ENCODE measurements around the gene ALPK1.

Gene ALPK1

GRCh38 chr4:112329672-112330375, 32.7 kb downstream of the ALPK1 start:
- no peak for DNase-seq

- DNase-seq: no peak
Measured at GRCh38 chr4:112330921-112331320, 33.8 kb downstream of the ALPK1 start.

DNA sequence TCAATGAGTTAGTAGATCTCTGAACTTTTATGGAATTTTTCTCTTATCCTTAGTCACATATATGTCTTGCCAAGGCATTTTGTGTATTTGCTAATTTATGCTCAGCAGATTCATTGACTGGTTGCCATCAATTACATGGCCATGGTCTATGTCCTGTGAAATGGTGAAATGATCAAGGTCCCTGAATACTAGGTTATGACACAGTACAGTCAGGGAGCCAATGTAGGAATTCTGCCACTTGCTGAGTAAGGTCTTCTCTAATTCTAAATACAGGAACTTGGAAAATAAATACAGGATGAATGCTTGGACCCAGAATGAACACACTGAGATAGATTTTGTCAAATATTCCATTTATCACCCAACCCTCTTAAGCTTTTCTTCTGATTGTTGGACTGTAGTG, 35.2 kb downstream of the ALPK1 start:
- no peak for DNase-seq

- DNase-seq: peak; percentile 75 to 78
Measured at GRCh38 chr4:112340023-112340422, 42.9 kb downstream of the ALPK1 start.

- DNase-seq: peak; percentile 12 to 26
Measured at GRCh38 chr4:112341033-112341432, 43.9 kb downstream of the ALPK1 start.

DNA sequence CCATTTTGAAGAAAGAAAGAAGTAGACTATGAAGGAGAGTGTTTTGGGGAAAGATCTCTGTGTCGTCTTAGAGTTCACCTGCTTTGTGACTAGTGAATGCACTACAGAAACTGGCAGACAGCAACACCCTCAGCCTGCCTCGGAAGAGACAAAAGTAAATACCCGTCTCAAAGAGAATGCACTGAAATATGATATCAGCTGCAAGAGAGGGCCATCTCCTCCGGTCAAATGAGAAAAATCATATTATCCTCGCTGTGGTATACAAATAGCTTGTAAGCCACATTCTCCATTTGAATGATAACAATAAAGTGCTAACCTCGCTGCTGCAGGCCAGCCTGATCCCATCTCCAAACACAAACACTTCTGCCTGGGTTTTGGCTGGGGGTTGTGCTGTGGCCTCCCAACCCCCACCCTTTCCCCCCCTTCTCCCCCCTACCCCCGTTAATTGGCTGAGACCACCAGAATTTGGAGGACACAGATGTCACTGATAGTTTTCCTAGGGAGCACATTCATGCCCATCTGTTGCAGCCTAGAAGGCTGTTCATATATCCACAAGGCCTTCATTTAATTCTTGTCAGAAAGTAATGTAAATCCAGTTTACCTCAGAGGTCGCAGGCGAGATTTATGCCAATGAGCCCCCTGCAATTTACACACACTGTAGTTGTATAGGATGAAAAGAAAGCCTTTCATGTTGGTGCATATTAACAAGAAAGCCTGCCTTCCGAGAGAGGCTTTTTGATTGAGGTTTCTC, 46.3 kb downstream of the ALPK1 start:
- peak; percentile 57 to 81 for DNase-seq

- peak; percentile 64 to 74 for DNase-seq
Measured at GRCh38 chr4:112348488-112349158, 51.5 kb downstream of the ALPK1 start.

- no peak for DNase-seq
Measured at GRCh38 chr4:112352736-112353135, 55.6 kb downstream of the ALPK1 start.

GRCh38 chr4:112355662-112356061, 58.5 kb downstream of the ALPK1 start:
- no peak for DNase-seq

DNA sequence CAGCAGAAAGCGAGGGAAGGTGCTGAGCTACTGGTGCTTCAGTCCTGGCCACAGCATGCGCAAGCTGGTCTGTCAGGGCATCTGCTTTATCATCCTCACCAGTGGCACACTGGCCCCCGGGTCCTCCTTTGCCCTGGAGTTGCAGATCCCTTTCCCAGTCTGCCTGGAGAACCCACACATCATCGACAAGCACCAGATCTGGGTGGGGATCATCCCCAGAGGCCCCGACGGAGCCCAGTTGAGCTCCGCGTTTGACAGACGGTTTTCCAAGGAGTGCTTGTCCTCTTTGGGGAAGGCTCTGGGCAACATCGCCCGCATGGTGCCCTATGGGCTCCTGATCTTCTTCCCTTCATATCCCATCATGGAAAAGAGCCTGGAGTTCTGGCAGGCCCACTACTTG, 60.3 kb downstream of the ALPK1 start:
- DNase-seq: no peak

DNA sequence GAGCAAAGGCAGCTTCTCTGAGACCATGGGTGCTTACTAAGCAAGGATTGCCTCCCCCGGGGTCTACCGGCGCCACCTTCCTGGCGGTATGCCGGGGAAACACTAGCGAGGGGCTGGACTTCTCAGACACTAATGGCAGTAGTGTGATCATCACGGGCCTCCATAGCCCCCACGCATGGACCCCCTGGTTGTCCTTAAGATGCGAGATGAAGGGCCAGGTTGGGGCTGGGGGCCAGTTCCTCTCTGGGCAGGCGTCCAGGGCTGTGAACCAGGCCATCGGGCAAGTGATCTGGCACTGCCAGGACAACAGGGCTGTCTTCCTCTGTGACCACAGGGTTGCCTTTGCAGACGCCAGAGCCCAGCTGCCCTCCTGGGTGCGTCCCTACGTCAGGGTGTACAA, 60.7 kb downstream of the ALPK1 start:
- DNase-seq: no peak

DNA sequence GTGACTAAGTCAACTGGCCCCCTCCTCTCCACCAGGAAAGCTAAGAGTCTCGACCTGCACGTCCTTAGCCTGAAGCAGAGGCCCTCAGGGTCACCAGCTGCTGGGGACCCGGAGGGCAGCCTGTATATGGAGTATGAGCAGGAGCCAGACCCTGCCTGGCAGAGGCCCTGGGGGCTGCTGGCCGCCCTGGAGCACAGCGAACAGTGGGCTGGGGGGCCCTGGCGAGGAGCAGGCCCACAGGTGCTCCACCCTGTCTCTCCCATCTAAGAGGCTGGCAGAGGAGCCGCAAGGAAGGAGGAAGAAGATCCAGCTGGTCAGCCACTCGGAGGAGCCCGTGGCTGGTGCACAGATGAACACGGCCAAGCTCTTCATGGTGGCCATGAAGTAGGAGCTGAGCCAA, 61.2 kb downstream of the ALPK1 start:
- no peak for DNase-seq

- DNase-seq: no peak
Measured at GRCh38 chr4:112358952-112359749, 62.0 kb downstream of the ALPK1 start.

DNA sequence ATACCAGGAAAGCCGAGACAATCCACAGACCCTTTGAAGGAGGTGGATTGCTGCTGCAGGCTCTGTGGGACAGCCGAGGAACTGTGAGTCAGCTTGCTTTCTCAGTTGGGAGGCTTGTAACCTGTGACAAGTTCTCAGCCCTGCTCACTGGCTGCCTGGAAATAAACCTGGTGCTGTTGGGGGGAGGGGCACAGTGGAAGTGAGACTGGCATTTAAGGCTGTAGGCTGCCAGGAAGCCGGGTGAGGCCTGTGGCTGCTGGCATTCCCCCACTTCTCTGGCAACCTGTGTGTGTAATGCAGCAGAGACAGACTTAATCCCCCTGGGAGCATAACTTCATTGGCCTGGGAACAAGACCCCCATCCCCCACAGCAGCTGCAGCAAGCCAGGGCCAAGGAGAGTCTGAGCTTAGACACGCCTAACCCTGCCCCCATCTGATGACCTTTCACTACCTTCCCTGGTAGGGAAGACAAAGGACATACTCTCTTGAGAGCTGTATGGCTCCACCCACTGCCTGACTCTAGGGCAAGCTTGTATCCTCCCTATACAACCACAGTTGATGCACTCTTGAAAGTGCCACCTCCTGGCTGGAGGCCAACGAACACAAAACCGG, 64.1 kb downstream of the ALPK1 start:
- DNase-seq: no peak

GRCh38 chr4:112370466-112370865, 73.3 kb downstream of the ALPK1 start:
- DNase-seq: no peak

DNA sequence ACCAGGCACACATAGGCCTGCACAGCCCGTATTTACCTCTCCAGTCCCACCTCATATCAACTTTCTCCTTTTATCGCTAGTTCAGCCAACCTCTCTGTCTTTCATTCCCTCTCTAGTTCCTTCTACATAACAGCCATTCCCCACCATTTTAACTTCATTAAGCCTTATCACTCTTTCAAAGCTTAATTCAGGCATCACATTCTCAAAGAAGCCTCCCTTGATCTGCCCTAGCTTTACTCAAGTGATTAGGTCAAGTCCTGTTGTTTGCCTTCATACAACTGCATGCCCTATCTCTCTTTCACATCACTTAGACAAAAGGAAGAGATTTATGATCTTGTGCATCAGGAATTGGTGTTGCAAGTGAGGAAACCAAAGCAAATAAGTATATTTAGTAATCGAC, 74.2 kb downstream of the ALPK1 start:
- DNase-seq: no peak

- DNase-seq: no peak
Measured at GRCh38 chr4:112374850-112375249, 77.7 kb downstream of the ALPK1 start.

DNA sequence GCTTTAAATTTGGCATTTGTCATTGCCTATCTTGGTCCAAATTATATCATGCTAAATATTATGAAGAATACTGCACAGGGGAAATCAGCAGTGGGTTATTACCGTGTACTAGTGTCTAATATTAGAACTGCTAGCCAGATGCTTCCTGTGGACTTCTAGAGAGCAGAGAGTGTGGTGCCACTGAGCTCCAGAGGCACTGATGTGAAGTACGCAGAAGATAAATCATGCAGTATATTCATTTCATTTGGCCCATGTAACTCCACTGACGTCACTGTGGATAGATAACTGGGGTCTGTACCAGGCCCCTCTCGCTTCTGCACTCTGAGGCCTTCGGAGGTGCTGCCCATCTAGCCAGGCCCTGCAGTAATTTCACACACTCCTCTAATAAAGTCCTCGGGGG, 80.0 kb downstream of the ALPK1 start:
- DNase-seq: no peak

DNA sequence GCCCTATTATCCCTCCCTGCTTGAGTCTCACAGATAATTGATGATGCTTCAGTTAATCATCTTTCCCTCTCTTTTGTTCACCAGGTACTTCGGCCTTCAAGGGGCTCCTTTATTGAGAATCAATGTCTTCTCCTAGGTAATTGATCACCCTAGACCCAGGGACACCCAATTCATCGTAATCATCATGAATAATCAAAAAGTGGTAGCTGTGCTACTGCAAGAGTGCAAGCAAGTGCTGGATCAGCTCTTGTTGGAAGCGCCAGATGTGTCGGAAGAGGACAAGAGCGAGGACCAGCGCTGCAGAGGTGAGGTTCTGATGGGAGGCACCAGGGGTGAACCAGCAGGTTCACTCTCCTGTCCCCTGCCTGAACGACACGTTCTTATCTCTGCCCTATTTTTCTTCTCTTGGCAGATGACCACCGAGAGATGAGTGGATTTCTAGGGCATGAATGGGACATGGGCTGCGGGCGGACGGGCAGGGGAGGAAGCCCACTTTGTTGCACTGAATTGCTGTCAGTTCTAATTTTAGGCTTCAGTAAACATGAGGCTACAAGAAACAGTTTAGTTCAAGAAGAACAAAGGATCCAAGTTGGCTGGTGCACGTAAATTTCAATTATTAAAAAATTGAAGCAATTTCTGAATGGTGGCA, 80.5 kb downstream of the ALPK1 start:
- DNase-seq: no peak

DNA sequence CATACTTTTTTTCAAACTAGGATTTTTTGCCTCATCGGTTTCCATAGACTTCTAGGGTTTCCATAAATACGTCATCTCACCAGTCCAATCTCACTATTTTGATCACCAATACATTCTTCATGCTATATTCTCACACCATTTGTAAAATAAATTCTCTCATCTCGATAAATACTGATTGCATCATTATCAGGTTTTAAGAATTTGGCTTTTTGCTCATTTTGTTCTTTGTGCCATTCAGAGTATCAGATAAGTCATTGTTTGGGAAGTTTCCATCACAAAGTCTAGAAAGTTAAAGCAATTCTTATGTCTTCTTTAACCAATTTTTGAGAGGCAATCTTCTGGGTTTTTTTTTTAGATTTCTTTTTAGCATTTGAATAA, 81.1 kb downstream of the ALPK1 start:
- DNase-seq: no peak

GRCh38 chr4:112378858-112379257, 81.7 kb downstream of the ALPK1 start:
- DNase-seq: no peak

GRCh38 chr4:112379306-112379705, 82.1 kb downstream of the ALPK1 start:
- DNase-seq: no peak
